SK-N-SH (cell line): Measurements from ENCODE around the gene CDH4. TPM values are rescaled to one million over a fixed set of nuclear protein-coding genes. Genes with fewer than 3 reads are reported as not detected.

ENCODE experiments used
- CTCF ChIA-PET: fragments of 300-600, 350-600 bp; formaldehyde crosslinking; extraction: SDS; loops from one replicate; lab custom pipeline; 2021; lab: Yijun Ruan, JAX
- POLR2A ChIA-PET: fragments of 350-600 bp; sonication (Branson Sonifier 250); formaldehyde crosslinking; extraction: SDS; loops from one replicate; lab custom pipeline; 2020; ENCODE audit warnings: antibody characterized with exemption, inconsistent platforms; lab: Yijun Ruan, JAX
- DNase-seq: peaks from one replicate; pipeline ENCODE4 v3.0.0; 2012
- H2AFZ ChIP-seq: fragments of 200-600 bp; sonication (generic); 2 replicates; pipeline ENCODE4 v1.8.1; 2016; ENCODE audit warnings: antibody characterized with exemption, mild to moderate bottlenecking, low read depth
- H3F3A ChIP-seq: fragments of 200-600 bp; sonication (generic); replicated peaks from 2 replicates; pipeline ENCODE3; 2016; ENCODE audit warnings: antibody characterized with exemption, mild to moderate bottlenecking; ENCODE audit not compliant: insufficient read depth
- H3K27ac ChIP-seq, 2 experiments: fragments of 200-500 bp in 1 of 2; fragments of 200-600 bp in 1 of 2; sonication (Bioruptor generic) in 1 of 2; sonication (generic), shearing (Covaris generic) in 1 of 2; 2 replicates each; pipeline versions ENCODE4 v1.5.1 to v1.6.1; 2014 to 2016; ENCODE audit warnings: low read depth in 2 of 2, inconsistent platforms in 1 of 2, low read length in 1 of 2, mild to moderate bottlenecking in 1 of 2, mixed read lengths in 1 of 2
- H3K27me3 ChIP-seq: fragments of 200-600 bp; sonication (generic), shearing (Covaris generic); 2 replicates; pipeline ENCODE4 v1.6.1; 2016; ENCODE audit warnings: mixed run types; ENCODE audit not compliant: insufficient read depth
- H3K36me3 ChIP-seq, 2 experiments: fragments of 200-500 bp in 1 of 2; fragments of 200-600 bp in 1 of 2; sonication (Bioruptor generic) in 1 of 2; sonication (generic) in 1 of 2; replicated peaks in 1 of 2; 2 replicates each; pipeline versions ENCODE3 to v1.5.1; 2014 to 2016; ENCODE audit warnings: low read length in 1 of 2, mild to moderate bottlenecking in 1 of 2; ENCODE audit not compliant: insufficient read depth in 2 of 2, control insufficient read depth in 1 of 2
- H3K4me1 ChIP-seq, 2 experiments: fragments of 200-500 bp in 1 of 2; fragments of 200-600 bp in 1 of 2; sonication (Bioruptor generic) in 1 of 2; sonication (generic), shearing (Covaris generic) in 1 of 2; 2 replicates each; pipeline versions ENCODE4 v1.5.1 to v1.6.1; 2014 to 2016; ENCODE audit warnings: low read depth in 1 of 2, low read length in 1 of 2, mixed run types in 1 of 2; ENCODE audit not compliant: insufficient read depth in 2 of 2, control insufficient read depth in 1 of 2
- H3K4me2 ChIP-seq: fragments of 200-600 bp; sonication (generic), shearing (Covaris generic); 2 replicates; pipeline ENCODE4 v1.6.1; 2017; ENCODE audit warnings: mixed run types
- H3K4me3 ChIP-seq, 2 experiments: fragments of 200-500 bp in 1 of 2; fragments of 200-600 bp in 1 of 2; sonication (Bioruptor generic) in 1 of 2; sonication (generic), shearing (Covaris generic) in 1 of 2; 2 replicates each; pipeline versions ENCODE4 v1.5.1 to v1.8.1; 2014 to 2016; ENCODE audit warnings: low read depth in 2 of 2, inconsistent platforms in 1 of 2, low read length in 1 of 2, mild to moderate bottlenecking in 1 of 2, mixed read lengths in 1 of 2, moderate library complexity in 1 of 2
- H3K79me2 ChIP-seq: fragments of 200-600 bp; sonication (generic); 2 replicates; pipeline ENCODE4 v1.8.1; 2017; ENCODE audit warnings: mild to moderate bottlenecking; ENCODE audit not compliant: insufficient read depth
- H3K9ac ChIP-seq: fragments of 200-600 bp; sonication (generic); 2 replicates; pipeline ENCODE4 v1.6.1; 2017; ENCODE audit warnings: mixed run types
- H3K9me2 ChIP-seq: fragments of 200-600 bp; sonication (generic); 2 replicates; pipeline ENCODE4 v1.6.1; 2017; ENCODE audit warnings: mixed run types
- H3K9me3 ChIP-seq: fragments of 200-600 bp; sonication (generic); 2 replicates; pipeline ENCODE4 v1.6.1; 2017; ENCODE audit warnings: mixed run types, mild to moderate bottlenecking, moderate library complexity
- H4K20me1 ChIP-seq: fragments of 200-600 bp; sonication (generic); 2 replicates; pipeline ENCODE4 v1.6.1; 2017; ENCODE audit warnings: mild to moderate bottlenecking, mixed run types; ENCODE audit not compliant: insufficient read depth
- CHD2 ChIP-seq: fragments of 150-350 bp; IDR thresholded peaks from 2 replicates; pipeline ENCODE4 v1.6.1; 2018; ENCODE audit warnings: low read length; ENCODE audit not compliant: partially characterized antibody
- FOSL2 ChIP-seq: IDR thresholded peaks from 2 replicates; pipeline ENCODE4 v1.4.0; 2012; ENCODE audit warnings: low read depth, mild to moderate bottlenecking, moderate library complexity, borderline replicate concordance
- FOXM1 ChIP-seq: IDR thresholded peaks from 2 replicates; pipeline ENCODE4 v1.4.0; 2012; ENCODE audit warnings: low read depth, mild to moderate bottlenecking
- GATA2 ChIP-seq: sonication (generic); formaldehyde crosslinking; IDR thresholded peaks from 2 replicates; pipeline ENCODE4 v1.5.0; 2020; ENCODE audit warnings: mild to moderate bottlenecking, missing genetic modification reagents
- JUND ChIP-seq: IDR thresholded peaks from 2 replicates; pipeline ENCODE4 v1.4.0; 2012
- MEF2A ChIP-seq: IDR thresholded peaks from 2 replicates; pipeline ENCODE4 v1.4.0; 2012; ENCODE audit warnings: low read depth, borderline replicate concordance
- NFIC ChIP-seq: IDR thresholded peaks from 2 replicates; pipeline ENCODE4 v1.4.0; 2012; ENCODE audit warnings: borderline replicate concordance
- NRF1 ChIP-seq: IDR thresholded peaks from 2 replicates; pipeline ENCODE4 v1.6.1; 2012; ENCODE audit warnings: low read depth, mild to moderate bottlenecking, low read length
- POLR2AphosphoS5 ChIP-seq: IDR thresholded peaks from 2 replicates; pipeline ENCODE4 v1.6.1; 2012; ENCODE audit warnings: low read depth, low read length
- RAD21 ChIP-seq: IDR thresholded peaks from 2 replicates; pipeline ENCODE4 v1.6.1; 2012; ENCODE audit warnings: mild to moderate bottlenecking, low read length
- RCOR1 ChIP-seq: fragments of 150-350 bp; IDR thresholded peaks from 2 replicates; pipeline ENCODE4 v1.6.1; 2017; ENCODE audit warnings: antibody characterized with exemption, low read length
- RXRA ChIP-seq: IDR thresholded peaks from 2 replicates; pipeline ENCODE4 v1.4.0; 2012; ENCODE audit warnings: low read depth, mild to moderate bottlenecking, borderline replicate concordance
- SIN3A ChIP-seq: IDR thresholded peaks from 2 replicates; pipeline ENCODE4 v1.6.1; 2012; ENCODE audit warnings: low read depth, mild to moderate bottlenecking, low read length, moderate library complexity, borderline replicate concordance
- SMC3 ChIP-seq: IDR thresholded peaks from 2 replicates; pipeline ENCODE4 v1.6.1; 2012; ENCODE audit warnings: low read depth, low read length, improper control_type of control experiment
- TEAD4 ChIP-seq: IDR thresholded peaks from 2 replicates; pipeline ENCODE4 v1.4.0; 2012; ENCODE audit warnings: mild to moderate bottlenecking, borderline replicate concordance; ENCODE audit not compliant: insufficient read depth
- WGBS: methylation state at CpG from one replicate; pipeline ENCODE4 v1.1.6; 2017; ENCODE audit warnings: low lambda C conversion rate; 5-methylcytosine and 5-hydroxymethylcytosine counted together
- polyA plus RNA-seq, 3 experiments: library from polyadenylated mRNA; depleted of rRNA; stranded (reverse); fragments of >200 nt; gene quantifications; 2 replicates each; pipeline ENCODE4 v1.2.3, GENCODE V29; 2012
- TF ChIP-seq, protein P1 (sequence below): fragments of 150-350 bp; IDR thresholded peaks from 2 replicates; pipeline ENCODE4 v1.6.1; 2016; ENCODE audit warnings: mild to moderate bottlenecking, low read depth, low read length
- TF ChIP-seq, protein P2 (sequence below): IDR thresholded peaks from 2 replicates; pipeline ENCODE4 v1.4.0; 2012; ENCODE audit warnings: low read depth
- TF ChIP-seq, protein P3 (sequence below): IDR thresholded peaks from 2 replicates; pipeline ENCODE4 v1.4.0; 2012; ENCODE audit warnings: low read depth, borderline replicate concordance

Gene CDH4
- polyA plus RNA-seq, 1 of the 3 experiments (the other 2 are of a cell fraction): not detected

DNA sequence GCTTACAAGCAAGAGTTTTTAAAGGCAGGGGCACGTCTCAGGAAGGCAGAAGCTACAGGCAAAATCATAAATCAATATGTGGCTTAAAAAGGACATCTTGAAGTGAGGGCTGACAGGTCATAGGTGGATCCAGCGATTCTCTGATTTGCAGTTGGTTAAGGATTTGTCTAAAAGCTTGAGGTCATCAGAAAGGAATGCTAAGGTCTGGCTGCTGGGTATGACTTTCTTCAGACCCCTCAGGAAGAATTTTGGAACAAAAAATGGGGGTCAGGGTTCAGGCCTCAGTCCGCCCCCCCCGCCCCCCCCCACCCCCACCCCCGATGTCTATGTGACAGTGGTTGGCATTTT lies 261.9 kb downstream of the CDH4 start:
- Histone ChIP-seq H3K4me3 (no peak overlapping the region), H3K9ac (no peak overlapping the region), H3K27me3 (no peaks in the 10 kb centered on the region), H2AFZ (no peak overlapping the region), H3F3A (no peaks in the 10 kb centered on the region), H4K20me1 (no peaks in the 10 kb centered on the region), H3K4me2 (no peak overlapping the region), H3K79me2 (no peaks in the 10 kb centered on the region), H3K27ac (no peak overlapping the region), H3K9me2 (no peaks in the 10 kb centered on the region), H3K4me1 (no peaks in the 10 kb centered on the region), H3K9me3 (no peaks in the 10 kb centered on the region), H3K36me3 (no peaks in the 10 kb centered on the region)
- DNase-seq: no peak
- ChIA-PET CTCF (no interaction called here), POLR2A (no interaction called here)
- no peak for TF ChIP-seq SMC3
- TF ChIP-seq, protein P1, sequence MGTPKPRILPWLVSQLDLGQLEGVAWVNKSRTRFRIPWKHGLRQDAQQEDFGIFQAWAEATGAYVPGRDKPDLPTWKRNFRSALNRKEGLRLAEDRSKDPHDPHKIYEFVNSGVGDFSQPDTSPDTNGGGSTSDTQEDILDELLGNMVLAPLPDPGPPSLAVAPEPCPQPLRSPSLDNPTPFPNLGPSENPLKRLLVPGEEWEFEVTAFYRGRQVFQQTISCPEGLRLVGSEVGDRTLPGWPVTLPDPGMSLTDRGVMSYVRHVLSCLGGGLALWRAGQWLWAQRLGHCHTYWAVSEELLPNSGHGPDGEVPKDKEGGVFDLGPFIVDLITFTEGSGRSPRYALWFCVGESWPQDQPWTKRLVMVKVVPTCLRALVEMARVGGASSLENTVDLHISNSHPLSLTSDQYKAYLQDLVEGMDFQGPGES: no peak
- TF ChIP-seq FOSL2: no peak
- 30% methylated on average over 5 of the region's 5 CpGs for WGBS

DNA sequence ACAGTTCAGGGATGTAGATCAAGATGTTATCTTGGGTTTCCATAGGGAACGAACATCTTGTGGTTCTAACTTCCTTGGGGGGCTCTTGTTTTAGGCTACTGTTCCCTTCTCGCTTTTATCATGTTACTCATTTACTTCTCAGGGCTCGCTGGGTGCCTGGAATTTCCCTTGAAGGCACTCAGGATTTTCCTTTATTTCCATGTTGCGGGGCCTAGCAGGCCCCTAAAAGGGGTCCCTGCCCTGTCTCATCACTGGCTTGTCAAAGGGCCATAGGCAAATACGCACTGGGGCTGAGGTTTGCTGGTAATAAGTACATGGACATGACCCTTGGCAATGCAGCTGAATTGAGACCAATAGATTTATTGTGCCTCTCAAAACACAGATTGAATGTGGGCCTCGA lies 262.3 kb downstream of the CDH4 start:
- Histone ChIP-seq H3K36me3 (no peaks in the 10 kb centered on the region), H3K4me3 (no peak overlapping the region), H2AFZ (no peak overlapping the region), H3F3A (no peaks in the 10 kb centered on the region), H3K27ac (no peak overlapping the region), H3K4me2 (no peak overlapping the region), H3K9ac (no peak overlapping the region), H3K79me2 (no peaks in the 10 kb centered on the region), H3K9me3 (no peaks in the 10 kb centered on the region), H4K20me1 (no peaks in the 10 kb centered on the region), H3K4me1 (no peaks in the 10 kb centered on the region), H3K27me3 (no peaks in the 10 kb centered on the region), H3K9me2 (no peaks in the 10 kb centered on the region)
- WGBS: 46% methylated on average over 6 of the region's 6 CpGs
- POLR2A ChIA-PET: no interaction called here
- TF ChIP-seq SIN3A (no peak), POLR2AphosphoS5 (no peak), RCOR1 (no peak), CHD2 (no peak)
- no peak for DNase-seq
- CTCF ChIA-PET: interaction anchor here (1.1 kb wide), 1 partner anchor 16 kb away, joined by 4 read pairs; no protein-coding TSS in a partner anchor

DNA sequence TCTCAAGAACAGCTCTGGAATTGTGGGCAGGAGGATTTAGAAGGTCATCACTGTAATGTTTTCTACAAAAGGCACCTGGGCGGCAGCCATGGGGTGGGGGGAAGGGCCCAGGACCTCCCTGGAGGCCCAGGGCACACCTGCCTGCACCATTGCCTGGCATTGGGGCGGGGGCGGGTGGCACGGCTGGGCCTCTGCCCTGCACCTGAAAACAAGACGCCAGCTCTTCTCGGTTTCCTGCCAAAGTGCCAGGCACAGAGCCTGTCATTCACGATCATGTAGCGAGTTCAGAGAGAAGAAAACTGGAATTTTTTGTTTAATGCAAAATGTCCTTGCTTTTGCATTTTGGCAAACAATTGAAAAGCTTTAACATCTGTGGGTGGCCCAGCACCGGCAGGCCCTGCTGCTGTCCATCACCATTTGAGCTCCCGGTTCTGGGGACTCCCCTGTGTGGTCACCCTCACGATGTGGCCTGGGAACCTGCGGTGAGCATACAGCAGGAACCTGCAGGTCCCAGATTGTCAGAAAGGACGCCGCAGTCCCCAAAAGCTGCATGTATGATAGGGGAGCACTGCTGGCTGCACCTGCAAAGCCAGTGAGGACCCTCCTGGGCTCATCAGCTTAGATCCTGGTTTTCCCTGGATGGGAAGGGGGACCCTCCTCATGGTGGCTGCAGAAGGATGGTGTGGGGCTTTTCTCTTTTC lies 262.9 kb downstream of the CDH4 start:
- Histone ChIP-seq H4K20me1 (no peaks in the 10 kb centered on the region), H3K4me1 (no peaks in the 10 kb centered on the region), H3K27ac (no peak overlapping the region), H3K9me3 (no peaks in the 10 kb centered on the region), H2AFZ (no peak overlapping the region), H3K79me2 (no peaks in the 10 kb centered on the region), H3K9ac (no peak overlapping the region), H3K27me3 (no peaks in the 10 kb centered on the region), H3K4me2 (no peak overlapping the region), H3K36me3 (no peaks in the 10 kb centered on the region), H3K4me3 (no peak overlapping the region), H3F3A (no peaks in the 10 kb centered on the region), H3K9me2 (no peaks in the 10 kb centered on the region)
- ChIA-PET CTCF (interaction anchor here (1.1 kb wide), 1 partner anchor 17 kb away, joined by 4 read pairs; no protein-coding TSS in a partner anchor), POLR2A (no interaction called here)
- WGBS: 59% methylated on average over 9 of the region's 14 CpGs
- DNase-seq: no peak
- TF ChIP-seq, protein P2, sequence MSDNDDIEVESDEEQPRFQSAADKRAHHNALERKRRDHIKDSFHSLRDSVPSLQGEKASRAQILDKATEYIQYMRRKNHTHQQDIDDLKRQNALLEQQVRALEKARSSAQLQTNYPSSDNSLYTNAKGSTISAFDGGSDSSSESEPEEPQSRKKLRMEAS: no peak
- TF ChIP-seq GATA2 (CRISPR knock-in tag): no peak
- no peak for TF ChIP-seq RAD21
- TF ChIP-seq FOXM1: no peak
- no peak for TF ChIP-seq POLR2AphosphoS5
- TF ChIP-seq, protein P1: no peak
- no peak for TF ChIP-seq NFIC
- no peak for TF ChIP-seq TEAD4
- TF ChIP-seq NRF1: no peak
- no peak for TF ChIP-seq JUND
- no peak for TF ChIP-seq MEF2A
- no peak for TF ChIP-seq RXRA
- TF ChIP-seq, protein P3, sequence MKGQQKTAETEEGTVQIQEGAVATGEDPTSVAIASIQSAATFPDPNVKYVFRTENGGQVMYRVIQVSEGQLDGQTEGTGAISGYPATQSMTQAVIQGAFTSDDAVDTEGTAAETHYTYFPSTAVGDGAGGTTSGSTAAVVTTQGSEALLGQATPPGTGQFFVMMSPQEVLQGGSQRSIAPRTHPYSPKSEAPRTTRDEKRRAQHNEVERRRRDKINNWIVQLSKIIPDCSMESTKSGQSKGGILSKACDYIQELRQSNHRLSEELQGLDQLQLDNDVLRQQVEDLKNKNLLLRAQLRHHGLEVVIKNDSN: no peak
